ENCODE data around the gene GRID1.

DNA sequence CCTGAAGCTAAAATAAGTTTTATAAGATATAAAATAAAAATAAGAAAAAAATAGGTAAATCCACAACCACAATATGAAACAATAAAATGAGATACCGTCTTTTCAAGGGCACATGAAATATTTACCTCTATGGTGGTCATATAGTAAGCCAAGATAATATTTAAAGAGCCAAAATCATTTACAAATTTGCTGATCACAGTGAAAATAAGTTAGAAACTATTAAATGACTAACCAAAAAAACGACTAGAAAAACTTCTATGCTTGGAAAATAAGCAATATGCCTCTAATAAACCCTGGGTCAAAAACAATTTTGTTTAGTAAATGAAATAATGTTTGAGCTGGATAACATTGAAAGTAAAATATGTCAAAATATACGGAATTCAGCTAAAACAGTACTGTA is 535.2 kb downstream of the GRID1 start:
- TF ChIP-seq, protein P1, sequence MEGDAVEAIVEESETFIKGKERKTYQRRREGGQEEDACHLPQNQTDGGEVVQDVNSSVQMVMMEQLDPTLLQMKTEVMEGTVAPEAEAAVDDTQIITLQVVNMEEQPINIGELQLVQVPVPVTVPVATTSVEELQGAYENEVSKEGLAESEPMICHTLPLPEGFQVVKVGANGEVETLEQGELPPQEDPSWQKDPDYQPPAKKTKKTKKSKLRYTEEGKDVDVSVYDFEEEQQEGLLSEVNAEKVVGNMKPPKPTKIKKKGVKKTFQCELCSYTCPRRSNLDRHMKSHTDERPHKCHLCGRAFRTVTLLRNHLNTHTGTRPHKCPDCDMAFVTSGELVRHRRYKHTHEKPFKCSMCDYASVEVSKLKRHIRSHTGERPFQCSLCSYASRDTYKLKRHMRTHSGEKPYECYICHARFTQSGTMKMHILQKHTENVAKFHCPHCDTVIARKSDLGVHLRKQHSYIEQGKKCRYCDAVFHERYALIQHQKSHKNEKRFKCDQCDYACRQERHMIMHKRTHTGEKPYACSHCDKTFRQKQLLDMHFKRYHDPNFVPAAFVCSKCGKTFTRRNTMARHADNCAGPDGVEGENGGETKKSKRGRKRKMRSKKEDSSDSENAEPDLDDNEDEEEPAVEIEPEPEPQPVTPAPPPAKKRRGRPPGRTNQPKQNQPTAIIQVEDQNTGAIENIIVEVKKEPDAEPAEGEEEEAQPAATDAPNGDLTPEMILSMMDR (IDR thresholded peaks at IDR 0.05) = no peak
- no peak for TF ChIP-seq POLR2A (IDR thresholded peaks at IDR 0.05)

All from esophagus squamous epithelium (tissue), 4 donors.